HepG2 (cell line): ENCODE results near the gene EEF1AKMT3. TPM values are rescaled to one million over a fixed set of nuclear protein-coding genes. Genes with fewer than 3 reads are reported as not detected.

Experiments
- CHD2 ChIP-seq: IDR thresholded peaks from 2 replicates; pipeline ENCODE4 v1.6.1; 2011; ENCODE audit warnings: low read depth, low read length, improper control_type of control experiment
- DMAP1 ChIP-seq: IDR thresholded peaks from 2 replicates; pipeline ENCODE4 v1.6.1; 2016
- HDAC2 ChIP-seq: sonication (generic); formaldehyde crosslinking; IDR thresholded peaks from 2 replicates; pipeline ENCODE4 v1.4.0; 2020; ENCODE audit warnings: missing genetic modification reagents
- MTF1 ChIP-seq: sonication (generic); formaldehyde crosslinking; IDR thresholded peaks from 2 replicates; pipeline ENCODE4 v1.5.0; 2020; ENCODE audit warnings: missing genetic modification reagents
- NFYB ChIP-seq: sonication (generic); formaldehyde crosslinking; IDR thresholded peaks from 2 replicates; pipeline ENCODE4 v1.4.0; 2020; ENCODE audit warnings: missing genetic modification reagents
- NFYC ChIP-seq: IDR thresholded peaks from 2 replicates; pipeline ENCODE4 v1.6.1; 2016; ENCODE audit warnings: missing genetic modification reagents, missing compliant biosample characterization
- PCBP1 ChIP-seq: fragments of 200-400 bp; formaldehyde crosslinking; IDR thresholded peaks from 2 replicates; pipeline ENCODE4 v1.6.1; 2017; ENCODE audit warnings: mild to moderate bottlenecking, low read depth, low read length, borderline replicate concordance
- PHB2 ChIP-seq: fragments of 450-650 bp; IDR thresholded peaks from 2 replicates; pipeline ENCODE4 v1.6.1; 2018; ENCODE audit not compliant: partially characterized antibody
- POLR2AphosphoS2 ChIP-seq: IDR thresholded peaks from 2 replicates; pipeline ENCODE4 v1.6.1; 2011; ENCODE audit warnings: low read depth, low read length, improper control_type of control experiment
- SUZ12 ChIP-seq: fragments of 150-350 bp; IDR thresholded peaks from 2 replicates; pipeline ENCODE4 v1.6.1; 2014; ENCODE audit warnings: low read depth, low read length
- TBP ChIP-seq: sonication (generic); formaldehyde crosslinking; IDR thresholded peaks from 2 replicates; pipeline ENCODE4 v1.5.0; 2020; ENCODE audit warnings: missing genetic modification reagents
- ZFX ChIP-seq: sonication (generic); formaldehyde crosslinking; IDR thresholded peaks from 2 replicates; pipeline ENCODE4 v1.4.0; 2020; ENCODE audit warnings: mild to moderate bottlenecking, low read depth, missing genetic modification reagents, moderate library complexity
- ZNF234 ChIP-seq: sonication (generic); formaldehyde crosslinking; conservative IDR thresholded peaks from 2 replicates; pipeline ENCODE4 v1.5.1; 2020; ENCODE audit warnings: mild to moderate bottlenecking, missing genetic modification reagents
- ZNF547 ChIP-seq: sonication (generic); formaldehyde crosslinking; IDR thresholded peaks from 2 replicates; pipeline ENCODE4 v1.5.1; 2020; ENCODE audit warnings: mild to moderate bottlenecking, missing genetic modification reagents
- ZNF879 ChIP-seq: sonication (generic); formaldehyde crosslinking; IDR thresholded peaks from 2 replicates; pipeline ENCODE4 v1.8.1; 2023; ENCODE audit warnings: missing genetic modification reagents
- ZNF883 ChIP-seq: sonication (generic); formaldehyde crosslinking; IDR thresholded peaks from 2 replicates; pipeline ENCODE4 v1.5.1; 2020; ENCODE audit warnings: mild to moderate bottlenecking, missing genetic modification reagents; ENCODE audit errors: not compliant biosample characterization
- polyA plus RNA-seq, 8 experiments: library from polyadenylated mRNA; depleted of rRNA in 3 of 8; stranded (reverse) in 7 of 8; unstranded in 1 of 8; fragments of >200 nt; fragmentation: Illumina TruSeq in 4 of 8; extraction: Trizol in 4 of 8; gene quantifications; 2 replicates each; pipeline versions ENCODE4 v1.2.1 to v1.2.3, GENCODE V29; 2011 to 2016; ENCODE audit warnings: low read depth in 4 of 8, missing spikeins in 1 of 8, mixed read lengths in 1 of 8; ENCODE audit not compliant: insufficient read depth in 1 of 8
- total RNA-seq, 5 experiments: library from RNA; depleted of rRNA; stranded (reverse); fragments of >200 nt; fragmentation: Illumina TruSeq; extraction: Trizol; gene quantifications; 2 replicates each; pipeline ENCODE4 v1.2.3, GENCODE V29; 2016; ENCODE audit warnings: low read depth in 1 of 5
- TF ChIP-seq, protein P1 (sequence below): sonication (generic); formaldehyde crosslinking; IDR thresholded peaks from 2 replicates; pipeline ENCODE4 v1.5.0; 2020; ENCODE audit warnings: mild to moderate bottlenecking, missing genetic modification reagents, borderline replicate concordance
- TF ChIP-seq, protein P2 (sequence below): sonication (generic); formaldehyde crosslinking; IDR thresholded peaks from 2 replicates; pipeline ENCODE4 v1.4.0; 2020; ENCODE audit warnings: missing genetic modification reagents
- TF ChIP-seq, protein P3 (sequence below): IDR thresholded peaks from 2 replicates; pipeline ENCODE4 v1.4.0; 2020; ENCODE audit warnings: mild to moderate bottlenecking, missing genetic modification reagents
- TF ChIP-seq, protein P4 (sequence below): sonication (generic); formaldehyde crosslinking; IDR thresholded peaks from 2 replicates; pipeline ENCODE4 v1.4.0; 2020; ENCODE audit warnings: mild to moderate bottlenecking, missing genetic modification reagents
- TF ChIP-seq, protein P5 (sequence below): sonication (generic); formaldehyde crosslinking; IDR thresholded peaks from 2 replicates; pipeline ENCODE4 v1.4.0; 2020; ENCODE audit warnings: missing genetic modification reagents

EEF1AKMT3 gene
- total and polyA plus RNA-seq, 2 of the 13 experiments (the other 11 are each of a cell fraction or from before 2014, with no cell fraction given), result 4.7 to 11.4 TPM

DNA sequence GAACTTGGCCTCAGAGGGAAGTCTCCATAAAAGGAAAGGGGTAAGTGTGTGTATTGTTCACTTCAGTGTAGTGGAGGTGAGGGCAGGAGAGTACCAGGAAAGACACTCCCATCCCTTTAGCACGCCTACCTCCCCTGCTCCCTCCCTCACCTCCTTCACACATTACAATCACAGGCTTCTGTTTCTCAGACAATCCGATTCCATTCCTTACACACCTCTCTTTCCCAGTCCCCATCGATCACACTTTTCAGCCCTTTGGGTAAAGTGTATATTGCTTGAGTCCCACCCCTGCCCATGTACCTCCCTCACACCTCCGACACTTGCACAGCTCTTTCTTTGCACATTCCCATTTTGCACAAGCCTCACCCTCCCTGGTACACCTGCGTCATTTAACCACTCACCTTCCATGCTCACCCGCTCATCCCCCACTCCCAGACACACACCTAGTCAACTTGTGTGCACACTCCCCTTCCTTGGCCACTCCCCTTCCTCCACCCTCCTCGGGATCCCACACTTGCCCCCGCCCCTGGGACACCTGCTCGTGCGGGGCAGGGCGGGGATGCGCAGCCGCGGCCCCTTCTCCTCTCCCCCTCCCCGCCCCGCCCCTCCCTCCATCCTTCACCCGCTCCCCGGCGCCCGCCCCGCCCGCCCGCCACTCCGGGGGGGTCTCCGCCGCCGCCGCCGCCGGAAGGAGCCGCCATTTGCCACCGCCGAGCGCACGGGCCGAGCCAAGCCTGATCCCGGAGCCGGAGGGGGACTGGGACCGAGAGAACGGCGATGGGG is 17.8 kb upstream of the EEF1AKMT3 start, which contains the start of gene MARCHF9 (continued):
- TF ChIP-seq ZFX (no peak), CHD2 (no peak), ZNF879 (CRISPR knock-in tag) (no peak), HDAC2 (CRISPR knock-in tag) (peak; percentile 11; the same call in 1 of the 2 replicates), POLR2AphosphoS2 (no peak), SUZ12 (no peak), PCBP1 (0 out of 2 replicates have a peak, but pooled peaks have one; percentile 74), ZNF234 (CRISPR knock-in tag) (no peak), MTF1 (CRISPR knock-in tag) (no peak), NFYB (CRISPR knock-in tag) (no peak), TBP (CRISPR knock-in tag) (no peak), NFYC (CRISPR knock-in tag) (no peak), DMAP1 (no peak), PHB2 (no peak), ZNF883 (CRISPR knock-in tag) (no peak), ZNF547 (CRISPR knock-in tag) (no peak)
- TF ChIP-seq, protein P1, sequence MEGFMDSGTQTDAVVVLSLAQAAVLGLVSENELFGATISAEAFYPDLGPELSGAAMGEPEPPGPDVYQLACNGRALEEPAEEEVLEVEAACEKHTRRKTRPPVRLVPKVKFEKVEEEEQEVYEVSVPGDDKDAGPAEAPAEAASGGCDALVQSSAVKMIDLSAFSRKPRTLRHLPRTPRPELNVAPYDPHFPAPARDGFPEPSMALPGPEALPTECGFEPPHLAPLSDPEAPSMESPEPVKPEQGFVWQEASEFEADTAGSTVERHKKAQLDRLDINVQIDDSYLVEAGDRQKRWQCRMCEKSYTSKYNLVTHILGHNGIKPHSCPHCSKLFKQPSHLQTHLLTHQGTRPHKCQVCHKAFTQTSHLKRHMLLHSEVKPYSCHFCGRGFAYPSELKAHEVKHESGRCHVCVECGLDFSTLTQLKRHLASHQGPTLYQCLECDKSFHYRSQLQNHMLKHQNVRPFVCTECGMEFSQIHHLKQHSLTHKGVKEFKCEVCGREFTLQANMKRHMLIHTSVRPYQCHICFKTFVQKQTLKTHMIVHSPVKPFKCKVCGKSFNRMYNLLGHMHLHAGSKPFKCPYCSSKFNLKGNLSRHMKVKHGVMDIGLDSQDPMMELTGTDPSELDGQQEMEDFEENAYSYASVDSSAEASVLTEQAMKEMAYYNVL (CRISPR knock-in tag), result no peak
- TF ChIP-seq, protein P2, sequence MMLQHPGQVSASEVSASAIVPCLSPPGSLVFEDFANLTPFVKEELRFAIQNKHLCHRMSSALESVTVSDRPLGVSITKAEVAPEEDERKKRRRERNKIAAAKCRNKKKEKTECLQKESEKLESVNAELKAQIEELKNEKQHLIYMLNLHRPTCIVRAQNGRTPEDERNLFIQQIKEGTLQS (CRISPR knock-in tag), result no peak
- TF ChIP-seq, protein P3, sequence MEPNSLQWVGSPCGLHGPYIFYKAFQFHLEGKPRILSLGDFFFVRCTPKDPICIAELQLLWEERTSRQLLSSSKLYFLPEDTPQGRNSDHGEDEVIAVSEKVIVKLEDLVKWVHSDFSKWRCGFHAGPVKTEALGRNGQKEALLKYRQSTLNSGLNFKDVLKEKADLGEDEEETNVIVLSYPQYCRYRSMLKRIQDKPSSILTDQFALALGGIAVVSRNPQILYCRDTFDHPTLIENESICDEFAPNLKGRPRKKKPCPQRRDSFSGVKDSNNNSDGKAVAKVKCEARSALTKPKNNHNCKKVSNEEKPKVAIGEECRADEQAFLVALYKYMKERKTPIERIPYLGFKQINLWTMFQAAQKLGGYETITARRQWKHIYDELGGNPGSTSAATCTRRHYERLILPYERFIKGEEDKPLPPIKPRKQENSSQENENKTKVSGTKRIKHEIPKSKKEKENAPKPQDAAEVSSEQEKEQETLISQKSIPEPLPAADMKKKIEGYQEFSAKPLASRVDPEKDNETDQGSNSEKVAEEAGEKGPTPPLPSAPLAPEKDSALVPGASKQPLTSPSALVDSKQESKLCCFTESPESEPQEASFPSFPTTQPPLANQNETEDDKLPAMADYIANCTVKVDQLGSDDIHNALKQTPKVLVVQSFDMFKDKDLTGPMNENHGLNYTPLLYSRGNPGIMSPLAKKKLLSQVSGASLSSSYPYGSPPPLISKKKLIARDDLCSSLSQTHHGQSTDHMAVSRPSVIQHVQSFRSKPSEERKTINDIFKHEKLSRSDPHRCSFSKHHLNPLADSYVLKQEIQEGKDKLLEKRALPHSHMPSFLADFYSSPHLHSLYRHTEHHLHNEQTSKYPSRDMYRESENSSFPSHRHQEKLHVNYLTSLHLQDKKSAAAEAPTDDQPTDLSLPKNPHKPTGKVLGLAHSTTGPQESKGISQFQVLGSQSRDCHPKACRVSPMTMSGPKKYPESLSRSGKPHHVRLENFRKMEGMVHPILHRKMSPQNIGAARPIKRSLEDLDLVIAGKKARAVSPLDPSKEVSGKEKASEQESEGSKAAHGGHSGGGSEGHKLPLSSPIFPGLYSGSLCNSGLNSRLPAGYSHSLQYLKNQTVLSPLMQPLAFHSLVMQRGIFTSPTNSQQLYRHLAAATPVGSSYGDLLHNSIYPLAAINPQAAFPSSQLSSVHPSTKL (CRISPR knock-in tag), result no peak
- TF ChIP-seq, protein P4, sequence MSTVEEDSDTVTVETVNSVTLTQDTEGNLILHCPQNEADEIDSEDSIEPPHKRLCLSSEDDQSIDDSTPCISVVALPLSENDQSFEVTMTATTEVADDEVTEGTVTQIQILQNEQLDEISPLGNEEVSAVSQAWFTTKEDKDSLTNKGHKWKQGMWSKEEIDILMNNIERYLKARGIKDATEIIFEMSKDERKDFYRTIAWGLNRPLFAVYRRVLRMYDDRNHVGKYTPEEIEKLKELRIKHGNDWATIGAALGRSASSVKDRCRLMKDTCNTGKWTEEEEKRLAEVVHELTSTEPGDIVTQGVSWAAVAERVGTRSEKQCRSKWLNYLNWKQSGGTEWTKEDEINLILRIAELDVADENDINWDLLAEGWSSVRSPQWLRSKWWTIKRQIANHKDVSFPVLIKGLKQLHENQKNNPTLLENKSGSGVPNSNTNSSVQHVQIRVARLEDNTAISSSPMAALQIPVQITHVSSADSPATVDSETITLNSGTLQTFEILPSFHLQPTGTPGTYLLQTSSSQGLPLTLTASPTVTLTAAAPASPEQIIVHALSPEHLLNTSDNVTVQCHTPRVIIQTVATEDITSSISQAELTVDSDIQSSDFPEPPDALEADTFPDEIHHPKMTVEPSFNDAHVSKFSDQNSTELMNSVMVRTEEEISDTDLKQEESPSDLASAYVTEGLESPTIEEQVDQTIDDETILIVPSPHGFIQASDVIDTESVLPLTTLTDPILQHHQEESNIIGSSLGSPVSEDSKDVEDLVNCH (CRISPR knock-in tag), result no peak
- TF ChIP-seq, protein P5, sequence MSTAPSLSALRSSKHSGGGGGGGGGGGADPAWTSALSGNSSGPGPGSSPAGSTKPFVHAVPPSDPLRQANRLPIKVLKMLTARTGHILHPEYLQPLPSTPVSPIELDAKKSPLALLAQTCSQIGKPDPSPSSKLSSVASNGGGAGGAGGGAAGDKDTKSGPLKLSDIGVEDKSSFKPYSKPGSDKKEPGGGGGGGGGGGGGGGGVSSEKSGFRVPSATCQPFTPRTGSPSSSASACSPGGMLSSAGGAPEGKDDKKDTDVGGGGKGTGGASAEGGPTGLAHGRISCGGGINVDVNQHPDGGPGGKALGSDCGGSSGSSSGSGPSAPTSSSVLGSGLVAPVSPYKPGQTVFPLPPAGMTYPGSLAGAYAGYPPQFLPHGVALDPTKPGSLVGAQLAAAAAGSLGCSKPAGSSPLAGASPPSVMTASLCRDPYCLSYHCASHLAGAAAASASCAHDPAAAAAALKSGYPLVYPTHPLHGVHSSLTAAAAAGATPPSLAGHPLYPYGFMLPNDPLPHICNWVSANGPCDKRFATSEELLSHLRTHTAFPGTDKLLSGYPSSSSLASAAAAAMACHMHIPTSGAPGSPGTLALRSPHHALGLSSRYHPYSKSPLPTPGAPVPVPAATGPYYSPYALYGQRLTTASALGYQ (CRISPR knock-in tag), result no peak
